GM10248 (cell line): ENCODE results near the gene TRIM2.

Source experiments
- CTCF ChIA-PET: fragments of 300-600 bp; sonication (Branson Sonifier 250); formaldehyde crosslinking; extraction: SDS; loops from one replicate; lab custom pipeline; 2021; ENCODE audit warnings: antibody characterized with exemption; lab: Yijun Ruan, JAX
- POLR2A ChIA-PET: fragments of 350-650 bp; sonication (Branson Sonifier 250); formaldehyde crosslinking; extraction: SDS; loops from one replicate; lab custom pipeline; 2020; ENCODE audit warnings: antibody characterized with exemption; lab: Yijun Ruan, JAX
- DNase-seq: peaks from one replicate; pipeline ENCODE4 v3.0.0; 2012; ENCODE audit errors: extremely low spot score
- TF ChIP-seq, protein P1 (sequence below): IDR thresholded peaks from 2 replicates; pipeline ENCODE4 v1.5.1; 2012; ENCODE audit warnings: mild to moderate bottlenecking, low read depth; ENCODE audit errors: extremely low read depth, missing control alignments, control extremely low read depth

Gene TRIM2

DNA sequence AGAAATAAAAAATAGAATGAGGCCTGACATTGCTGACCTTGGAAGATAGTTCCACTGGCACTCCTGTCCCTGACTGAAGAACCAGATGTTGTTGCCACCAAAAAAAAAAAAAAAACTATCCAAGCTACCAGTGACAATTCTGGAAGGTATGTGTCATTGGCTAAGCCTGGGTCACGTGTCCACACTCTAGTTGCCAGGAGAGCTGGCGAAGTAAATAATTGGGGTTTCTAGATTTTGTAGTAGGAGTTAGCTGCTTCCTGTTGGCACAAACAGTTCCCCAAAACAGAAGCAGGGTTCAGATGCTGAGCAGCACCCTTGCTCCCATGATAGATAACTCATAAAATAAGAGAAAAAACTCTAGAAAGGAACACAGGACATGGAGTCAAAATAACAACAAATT lies 160.8 kb downstream of the TRIM2 start:
- TF ChIP-seq, protein P1, sequence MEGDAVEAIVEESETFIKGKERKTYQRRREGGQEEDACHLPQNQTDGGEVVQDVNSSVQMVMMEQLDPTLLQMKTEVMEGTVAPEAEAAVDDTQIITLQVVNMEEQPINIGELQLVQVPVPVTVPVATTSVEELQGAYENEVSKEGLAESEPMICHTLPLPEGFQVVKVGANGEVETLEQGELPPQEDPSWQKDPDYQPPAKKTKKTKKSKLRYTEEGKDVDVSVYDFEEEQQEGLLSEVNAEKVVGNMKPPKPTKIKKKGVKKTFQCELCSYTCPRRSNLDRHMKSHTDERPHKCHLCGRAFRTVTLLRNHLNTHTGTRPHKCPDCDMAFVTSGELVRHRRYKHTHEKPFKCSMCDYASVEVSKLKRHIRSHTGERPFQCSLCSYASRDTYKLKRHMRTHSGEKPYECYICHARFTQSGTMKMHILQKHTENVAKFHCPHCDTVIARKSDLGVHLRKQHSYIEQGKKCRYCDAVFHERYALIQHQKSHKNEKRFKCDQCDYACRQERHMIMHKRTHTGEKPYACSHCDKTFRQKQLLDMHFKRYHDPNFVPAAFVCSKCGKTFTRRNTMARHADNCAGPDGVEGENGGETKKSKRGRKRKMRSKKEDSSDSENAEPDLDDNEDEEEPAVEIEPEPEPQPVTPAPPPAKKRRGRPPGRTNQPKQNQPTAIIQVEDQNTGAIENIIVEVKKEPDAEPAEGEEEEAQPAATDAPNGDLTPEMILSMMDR = no peak
- ChIA-PET CTCF (interaction anchor here (0.7 to 5.6 kb wide), 2 partner anchors 9 to 284 kb away, joined by 3 to 23 read pairs; no protein-coding TSS in a partner anchor), POLR2A (no interaction called here)
- DNase-seq = no peak

DNA sequence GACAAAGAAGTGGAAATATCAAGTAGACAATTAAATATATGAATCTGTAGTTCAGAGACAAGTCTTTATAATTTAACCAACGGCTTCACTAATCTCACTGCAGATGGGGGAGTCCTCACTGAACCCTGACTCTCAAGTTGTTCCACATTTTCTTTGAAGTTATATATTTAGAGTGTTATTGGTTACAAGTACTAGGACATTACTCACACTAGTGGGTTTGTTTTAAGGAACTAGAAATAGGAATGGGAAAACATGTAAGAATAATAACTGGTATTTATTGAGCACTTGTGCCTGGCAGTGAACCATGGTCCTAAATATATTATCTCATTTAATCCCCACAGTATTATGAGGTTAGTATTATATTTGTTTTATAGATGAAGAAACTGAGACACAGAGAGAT lies 162.2 kb downstream of the TRIM2 start:
- POLR2A ChIA-PET = no interaction called here
- DNase-seq = no peak
- CTCF ChIA-PET = interaction anchor here (5.6 kb wide), 1 partner anchor 8 kb away, joined by 23 read pairs; no protein-coding TSS in a partner anchor
- TF ChIP-seq, protein P1 = no peak

DNA sequence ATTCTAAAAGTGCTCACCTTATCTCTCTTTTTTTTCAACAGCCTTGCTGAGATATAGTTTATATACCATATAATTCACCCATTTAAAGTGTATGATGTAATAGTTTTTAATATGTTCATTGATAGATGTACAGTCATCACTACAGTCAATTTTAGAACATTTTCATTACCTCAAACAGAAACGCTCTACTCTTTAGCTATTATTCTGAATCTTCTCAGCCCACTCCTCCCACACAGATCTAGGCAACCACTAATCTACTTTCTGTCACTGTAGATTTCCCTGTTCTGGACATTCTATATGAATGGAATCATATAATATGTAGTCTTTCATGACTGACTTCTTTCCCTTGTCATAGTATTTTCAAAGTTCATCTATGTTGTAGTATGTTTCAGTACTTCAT lies 162.8 kb downstream of the TRIM2 start:
- no peak for DNase-seq
- CTCF ChIA-PET = no interaction called here
- POLR2A ChIA-PET = no interaction called here

DNA sequence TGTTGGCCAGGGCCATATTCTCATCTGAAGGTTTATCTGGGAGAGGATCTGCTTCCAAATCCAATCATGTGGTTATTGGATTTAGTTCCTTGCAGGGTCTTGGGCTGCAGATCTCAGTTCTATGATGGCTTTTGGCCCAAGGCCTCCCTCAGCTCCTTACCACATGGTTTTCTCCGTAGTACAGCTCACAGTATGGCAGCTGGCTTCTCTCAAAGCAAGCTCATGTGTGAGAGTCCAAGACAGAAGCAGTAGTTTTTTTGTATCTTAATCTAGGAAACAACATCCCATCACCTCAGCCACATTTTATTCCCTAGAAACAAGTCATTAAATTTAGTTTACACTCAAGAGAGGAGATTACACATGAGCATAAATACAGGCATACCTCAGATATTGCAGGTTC lies 164.8 kb downstream of the TRIM2 start:
- POLR2A ChIA-PET = no interaction called here
- CTCF ChIA-PET = no interaction called here
- TF ChIP-seq, protein P1 = no peak
- no peak for DNase-seq

More for the DNA sequence above, 162.8 kb downstream of the TRIM2 start:
- TF ChIP-seq, protein P1 = no peak

DNA sequence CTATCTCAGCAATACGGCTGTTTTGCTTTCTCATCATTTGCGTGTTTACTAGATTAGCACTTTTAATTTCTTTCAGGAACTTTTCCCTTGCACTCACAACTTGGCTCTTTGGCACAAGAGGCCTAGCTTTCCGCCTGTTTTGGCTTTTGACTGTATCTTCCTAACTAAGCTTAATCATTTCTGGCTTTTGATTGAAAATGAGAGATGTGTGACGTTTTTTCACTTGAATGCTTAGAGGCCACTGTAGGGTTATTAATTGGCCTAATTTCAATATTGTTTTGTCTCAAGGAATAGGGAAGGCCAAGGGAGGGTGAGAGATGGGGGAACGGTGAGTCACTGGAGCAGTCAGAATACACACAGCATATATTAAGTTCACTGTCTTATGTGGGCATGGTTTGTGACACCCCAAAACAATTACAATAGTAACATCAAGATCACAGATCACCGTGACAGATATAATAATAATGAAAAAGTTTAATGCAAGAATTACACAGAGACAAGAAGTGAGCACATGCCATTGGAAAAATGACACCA lies 167.5 kb downstream of the TRIM2 start:
- TF ChIP-seq, protein P1 = no peak
- no peak for DNase-seq
- CTCF ChIA-PET = interaction anchor here (1.4 kb wide), 1 partner anchor 14 kb away, joined by 5 read pairs; no protein-coding TSS in a partner anchor
- POLR2A ChIA-PET = no interaction called here

DNA sequence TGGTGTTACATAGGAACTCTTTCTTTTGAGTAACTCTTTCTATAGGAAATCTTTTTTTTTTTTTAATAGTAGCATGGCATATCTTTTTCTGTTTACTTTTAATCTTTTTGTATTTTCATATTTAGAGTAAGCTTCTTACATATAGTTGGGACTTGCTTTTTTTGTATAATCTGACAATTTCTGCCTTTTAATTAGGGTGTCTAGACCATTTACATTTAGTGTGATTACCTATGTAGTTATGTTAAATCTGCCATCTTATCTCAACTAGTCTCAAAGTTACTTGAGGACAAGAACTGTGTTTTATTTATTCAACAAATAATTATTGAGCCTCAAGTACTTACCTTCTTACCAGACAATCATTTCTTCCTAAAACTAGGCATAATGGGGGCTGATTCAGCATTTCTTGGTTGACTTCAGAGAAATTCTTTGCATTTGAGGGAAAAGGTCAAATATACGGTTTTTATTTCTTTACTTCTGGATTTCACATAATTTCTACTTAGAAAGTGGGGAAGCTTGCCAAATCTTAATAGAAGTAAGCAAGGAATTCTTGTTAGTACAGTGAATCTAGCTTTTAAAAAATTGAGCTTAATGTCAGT lies 168.8 kb downstream of the TRIM2 start:
- ChIA-PET CTCF (interaction anchor here (1.4 to 3.9 kb wide), 2 partner anchors 9 to 17 kb away, joined by 5 to 23 read pairs; no protein-coding TSS in a partner anchor), POLR2A (no interaction called here)
- TF ChIP-seq, protein P1 = no peak
- no peak for DNase-seq
